HT-29 (cell line): ENCODE data around the gene APOL3. TPM values are rescaled to one million over a fixed set of nuclear protein-coding genes. Genes with fewer than 3 reads are reported as not detected.
"Not testable (repeated sequence)": the region's sequence is repeated elsewhere in the genome, so short reads cannot be mapped to it uniquely, and the experiment has no call there.

Experiments used
- DNase-seq: peaks from one replicate; pipeline ENCODE4 v3.0.0-alpha.2; 2015; ENCODE audit warnings: low spot score
- total RNA-seq: library from RNA; depleted of rRNA; stranded (reverse); fragments of >200 nt; shearing (Covaris generic); gene quantifications from 2 replicates; pipeline ENCODE4 v1.2.3, GENCODE V29; 2014; rRNA removed

The APOL3 gene, protein sequence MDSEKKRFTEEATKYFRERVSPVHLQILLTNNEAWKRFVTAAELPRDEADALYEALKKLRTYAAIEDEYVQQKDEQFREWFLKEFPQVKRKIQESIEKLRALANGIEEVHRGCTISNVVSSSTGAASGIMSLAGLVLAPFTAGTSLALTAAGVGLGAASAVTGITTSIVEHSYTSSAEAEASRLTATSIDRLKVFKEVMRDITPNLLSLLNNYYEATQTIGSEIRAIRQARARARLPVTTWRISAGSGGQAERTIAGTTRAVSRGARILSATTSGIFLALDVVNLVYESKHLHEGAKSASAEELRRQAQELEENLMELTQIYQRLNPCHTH
- 0.70 and 1.7 TPM in 2 replicates for total RNA-seq

DNA sequence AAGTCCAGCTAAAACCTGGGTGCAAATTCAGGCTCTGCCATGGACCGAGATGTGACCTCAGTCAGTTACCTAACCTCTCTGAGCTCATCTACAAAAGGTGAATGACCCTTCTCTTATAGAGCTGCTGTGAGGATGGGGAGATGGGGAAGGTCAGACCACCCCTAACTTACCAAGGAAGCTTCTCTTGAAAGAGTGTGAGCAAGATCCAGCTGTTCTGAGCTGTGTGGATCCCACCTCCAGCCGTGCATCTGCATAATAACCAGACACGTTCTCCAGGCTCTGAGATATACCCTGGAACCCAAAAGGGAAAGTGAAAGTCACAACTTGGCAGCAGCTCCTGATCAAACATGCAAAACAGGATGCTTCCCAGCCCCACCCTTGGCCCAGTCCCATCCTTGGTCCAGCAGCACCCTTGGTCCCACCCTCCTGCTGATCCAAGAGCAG is at the start of gene APOL3:
APOL3 (minus strand) TSS at position 257 of the 444 bp plus-strand sequence. CDS start 11,700 bp downstream, outside the sequence.
- DNase-seq, result peak; percentile 18

DNA sequence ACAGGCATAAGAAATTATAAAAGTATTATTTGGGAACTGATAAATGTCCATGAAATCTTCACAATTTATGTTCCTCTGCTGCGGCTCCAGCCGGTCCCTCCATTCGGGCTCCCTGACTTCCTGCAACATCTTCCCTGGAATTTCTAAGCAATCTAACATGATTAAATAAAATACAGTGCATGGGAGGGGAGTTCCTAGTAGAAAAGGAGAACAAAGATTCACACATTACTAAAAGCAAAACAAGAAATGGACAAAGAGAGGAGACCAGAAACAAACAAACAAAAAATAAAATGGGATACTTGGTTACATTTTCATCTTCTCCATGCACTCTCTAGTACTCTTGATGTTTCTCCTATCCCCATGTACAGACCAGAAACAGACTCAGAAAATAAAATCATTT is 49.7 kb upstream of the APOL3 start:
- no peak for DNase-seq

DNA sequence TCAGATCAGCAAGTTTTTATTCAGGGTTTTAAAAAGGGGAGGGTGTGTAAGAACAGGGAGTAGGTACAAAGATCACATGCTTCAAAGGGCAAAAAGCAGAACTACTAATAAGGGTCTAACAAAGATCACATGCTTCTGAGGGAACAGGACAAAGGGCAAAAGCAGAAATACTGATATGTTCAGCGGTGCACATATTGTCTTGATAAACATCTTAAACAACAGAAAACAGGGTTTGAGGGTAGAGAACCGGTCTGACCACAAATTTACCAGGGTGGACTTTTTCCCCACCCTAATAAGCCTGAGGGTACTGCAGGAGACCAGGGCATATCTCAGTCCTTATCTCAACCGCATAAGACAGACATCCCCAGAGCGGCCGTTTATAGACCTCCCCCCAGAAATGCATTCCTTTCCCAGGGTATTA is 48.9 kb upstream of the APOL3 start:
- DNase-seq, result not testable (repeated sequence)

DNA sequence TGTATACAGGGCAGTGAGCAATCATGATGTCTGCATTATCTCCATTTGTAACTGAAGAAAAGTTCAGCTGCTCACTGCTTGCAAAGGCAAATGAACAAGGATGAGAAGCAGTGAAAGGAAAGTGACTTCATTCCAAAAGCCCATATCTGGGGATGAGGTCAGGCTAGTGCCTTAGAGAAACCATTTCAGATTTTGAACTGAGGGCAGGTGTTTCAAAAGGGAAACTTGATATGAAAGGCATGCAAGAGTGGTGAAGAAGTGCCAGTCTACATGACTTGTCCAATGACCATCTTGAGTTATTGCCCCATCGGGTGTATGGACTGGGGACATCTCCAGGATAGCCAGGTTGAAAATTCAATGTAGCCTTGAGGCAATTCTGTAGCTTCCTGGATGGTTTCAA is 48.4 kb upstream of the APOL3 start:
- no peak for DNase-seq

DNA sequence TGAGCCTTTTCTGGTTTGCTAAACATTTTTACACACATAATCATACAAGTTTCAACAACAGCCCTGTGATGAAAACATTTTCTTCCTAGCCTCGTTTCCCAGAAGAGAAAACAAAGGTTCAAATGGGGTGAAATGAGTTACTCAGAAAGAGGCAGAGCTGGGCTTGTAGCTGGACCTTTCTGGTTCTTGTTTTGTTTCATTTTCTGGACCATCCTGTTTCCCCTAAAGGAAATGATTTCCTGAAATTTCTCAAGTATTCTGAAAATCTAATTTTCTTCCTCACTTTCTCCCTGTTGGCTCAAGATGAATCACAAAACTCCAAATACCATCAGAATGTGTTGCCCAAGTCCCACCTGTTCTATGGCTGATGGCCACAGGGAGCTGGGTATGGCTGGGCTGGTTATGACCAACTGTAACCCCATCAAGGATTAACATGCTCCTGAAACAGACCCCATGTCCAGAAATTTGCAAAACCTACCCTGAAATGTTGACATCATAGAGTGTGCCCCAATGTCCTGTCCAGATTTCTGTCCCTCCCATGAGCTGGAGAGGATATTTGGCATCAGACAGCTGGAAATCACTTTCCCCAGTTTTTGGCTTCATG is 47.7 kb upstream of the APOL3 start:
- no peak for DNase-seq

DNA sequence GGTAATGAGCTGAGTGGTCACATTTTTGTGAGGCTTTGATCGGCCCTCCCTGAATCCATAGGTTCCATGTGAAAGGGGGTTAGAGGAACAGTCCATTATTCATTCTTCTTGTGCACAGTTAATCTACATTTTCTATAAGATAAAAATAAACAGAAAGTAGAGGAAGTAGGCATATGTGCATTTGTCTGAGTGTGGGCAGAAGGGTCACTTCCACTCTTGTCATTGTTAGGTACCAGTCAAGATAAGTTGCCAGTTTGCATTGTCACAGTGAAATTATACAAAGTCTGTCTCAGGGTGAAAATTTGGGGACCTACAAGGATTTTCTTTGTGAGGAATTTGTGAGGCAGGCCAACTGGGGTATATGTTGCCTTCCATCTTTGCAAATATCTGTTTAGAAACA is 45.7 kb upstream of the APOL3 start:
- DNase-seq, result no peak

DNA sequence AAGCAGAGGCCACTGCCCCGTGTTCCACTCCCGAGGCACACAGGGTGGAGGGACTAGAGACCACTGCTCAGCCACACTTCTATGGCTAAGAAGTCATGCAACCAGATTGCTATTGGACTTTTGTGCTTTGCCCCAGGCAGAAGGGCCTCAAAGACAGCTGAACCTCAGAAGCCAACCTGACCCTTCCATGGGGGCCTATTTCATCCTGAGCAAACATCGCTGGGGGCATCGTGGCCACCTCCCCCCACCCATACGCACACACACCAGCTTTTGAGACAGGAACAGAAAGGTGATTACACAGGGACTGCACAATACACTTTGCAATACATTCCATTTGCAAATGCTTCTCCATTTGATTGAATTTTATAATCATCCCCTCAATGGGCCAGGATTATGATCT is 45.0 kb upstream of the APOL3 start:
- not testable (repeated sequence) for DNase-seq

DNA sequence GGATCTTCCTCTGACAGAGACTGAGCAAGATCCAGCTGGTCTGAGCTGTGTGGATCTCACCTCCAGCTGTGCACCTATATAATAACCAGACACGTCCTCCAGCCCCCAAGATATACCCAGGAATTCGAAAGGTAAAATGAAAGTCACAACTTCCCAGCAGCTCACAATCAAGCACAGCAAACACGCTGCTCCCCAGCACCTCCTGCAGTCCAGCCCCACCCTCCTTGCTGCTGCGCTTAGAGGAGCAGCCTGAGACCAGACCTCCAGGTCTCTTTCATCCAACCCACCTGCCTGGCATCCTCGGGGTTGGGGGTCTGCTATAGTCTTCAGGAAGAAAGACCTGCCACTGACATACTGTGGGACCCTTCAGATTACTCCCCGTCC is 44.1 kb upstream of the APOL3 start:
- DNase-seq, result no peak

DNA sequence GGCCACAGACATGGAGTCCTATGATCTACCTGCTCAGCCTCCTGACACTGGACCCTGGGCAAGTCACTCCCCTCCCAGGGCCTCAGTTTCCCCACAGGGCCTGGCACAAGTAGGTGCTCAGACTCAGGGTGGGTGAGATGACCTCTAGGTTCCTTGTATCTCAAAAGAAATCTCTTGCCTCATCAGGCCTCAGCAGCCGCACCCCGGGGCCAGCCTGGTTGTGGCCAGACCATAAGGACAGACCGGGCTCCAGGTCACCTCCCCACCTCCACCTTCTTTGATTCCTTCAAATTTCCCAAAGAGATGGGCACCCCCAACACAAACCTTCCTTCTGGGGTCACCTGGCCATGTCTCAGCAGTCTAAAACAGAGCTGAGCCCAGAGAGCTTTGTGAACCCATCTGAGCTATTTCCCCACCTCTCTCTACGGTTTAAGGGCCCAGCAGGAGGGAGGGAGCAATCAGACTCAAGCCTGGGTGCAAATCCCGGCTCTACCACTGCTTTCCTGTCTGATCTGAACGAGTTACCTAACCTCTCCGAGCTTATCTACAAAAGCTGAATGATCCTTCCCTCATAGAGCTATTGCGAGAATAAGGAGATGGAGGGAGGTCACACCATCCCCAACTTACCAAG is 43.6 kb upstream of the APOL3 start:
- DNase-seq, result no peak

DNA sequence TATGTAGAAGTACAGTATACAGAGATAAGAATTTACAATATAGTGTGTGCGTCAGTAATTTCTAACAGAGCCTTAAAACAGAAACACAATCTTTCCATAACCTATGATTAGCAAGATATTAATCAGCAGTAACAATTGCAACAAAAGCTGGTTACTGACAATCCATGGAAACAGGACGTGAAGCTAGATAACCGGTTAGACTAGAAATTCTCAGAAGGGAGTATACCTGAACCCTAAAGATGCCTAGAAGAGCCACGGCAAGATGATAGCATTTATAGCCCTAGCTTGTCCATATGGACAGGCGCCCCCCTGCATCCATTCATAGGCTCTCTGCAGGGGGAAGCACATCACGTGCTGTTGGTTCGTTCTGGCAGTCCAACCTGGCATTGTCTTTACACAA is 42.9 kb upstream of the APOL3 start:
- peak; percentile 28 for DNase-seq

DNA sequence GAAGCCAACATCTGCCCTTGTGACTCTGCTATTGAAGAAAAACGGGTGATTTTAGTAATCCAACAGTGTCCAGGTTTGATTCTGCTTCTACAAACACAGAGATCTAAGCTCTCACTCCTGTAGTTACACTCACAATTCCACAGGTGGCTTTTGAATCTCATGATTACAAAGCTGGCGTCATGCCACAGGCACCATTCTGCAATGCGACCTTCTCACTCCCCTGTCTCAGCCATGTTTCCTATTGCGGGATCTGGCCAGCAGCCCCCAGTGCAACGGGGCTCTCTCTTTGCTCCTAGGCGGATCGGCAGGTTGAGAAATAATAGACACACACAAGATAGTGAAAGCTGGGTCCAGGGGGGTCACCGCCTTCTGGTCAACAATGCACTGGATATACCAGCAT is 42.4 kb upstream of the APOL3 start:
- DNase-seq, result peak; percentile 54

DNA sequence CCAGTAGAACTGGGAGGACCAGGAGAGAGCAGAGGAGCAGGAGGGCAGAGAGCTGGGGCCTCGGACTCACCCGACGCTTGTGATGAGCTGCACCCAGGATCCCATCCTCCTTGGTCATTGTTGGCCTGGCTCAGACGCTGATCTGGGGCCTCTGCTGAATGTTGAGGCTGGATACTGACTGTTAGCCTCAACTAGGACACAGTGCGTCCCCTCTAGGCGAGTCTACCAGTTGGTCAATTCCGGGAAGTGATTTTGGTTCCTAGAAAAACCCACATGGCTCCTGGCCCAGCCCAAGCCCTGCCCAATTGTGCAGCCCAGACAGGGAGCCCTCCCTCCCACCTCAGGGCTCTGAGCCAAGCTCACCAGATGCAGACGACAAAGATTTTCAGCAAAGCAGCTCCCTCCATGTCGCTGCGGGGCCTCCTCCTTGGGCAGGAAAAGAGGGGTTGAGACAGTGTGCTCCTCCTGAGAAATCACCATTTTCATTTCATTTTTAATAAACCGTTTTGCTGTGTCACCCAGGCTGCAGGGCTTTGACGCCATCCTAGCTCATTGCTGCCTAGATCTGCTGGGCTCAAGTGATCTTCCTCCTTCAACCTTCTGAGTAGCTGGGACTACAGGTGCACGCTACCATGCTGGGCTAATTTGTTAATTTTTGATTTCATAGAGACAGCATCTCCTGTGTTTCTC is 41.2 kb upstream of the APOL3 start, which contains the start of gene APOL4:
APOL4 (minus strand) TSS at position 180 of the 690 bp plus-strand sequence; CDS start at position 105, 75 bp downstream.
- DNase-seq, result no peak

DNA sequence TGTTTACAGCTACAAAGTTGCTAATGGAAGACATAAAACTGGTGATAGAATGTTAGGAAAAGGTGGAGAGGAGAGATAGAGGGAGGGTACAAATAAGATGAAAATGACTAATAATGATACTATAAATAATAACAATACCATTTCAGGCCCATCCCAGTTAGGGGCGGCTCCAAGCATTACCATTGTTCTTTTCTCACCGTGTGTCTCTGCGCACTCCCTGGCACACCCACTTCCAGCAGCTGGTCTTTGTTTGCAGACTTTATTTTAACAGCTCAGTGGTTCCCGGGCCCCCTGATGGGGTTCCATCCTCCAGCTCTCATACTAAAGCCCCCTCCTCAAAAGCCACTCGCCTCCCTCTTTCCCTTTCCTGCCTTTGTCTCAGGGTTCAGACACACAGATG is 40.5 kb upstream of the APOL3 start:
- DNase-seq, result not testable (repeated sequence)

DNA sequence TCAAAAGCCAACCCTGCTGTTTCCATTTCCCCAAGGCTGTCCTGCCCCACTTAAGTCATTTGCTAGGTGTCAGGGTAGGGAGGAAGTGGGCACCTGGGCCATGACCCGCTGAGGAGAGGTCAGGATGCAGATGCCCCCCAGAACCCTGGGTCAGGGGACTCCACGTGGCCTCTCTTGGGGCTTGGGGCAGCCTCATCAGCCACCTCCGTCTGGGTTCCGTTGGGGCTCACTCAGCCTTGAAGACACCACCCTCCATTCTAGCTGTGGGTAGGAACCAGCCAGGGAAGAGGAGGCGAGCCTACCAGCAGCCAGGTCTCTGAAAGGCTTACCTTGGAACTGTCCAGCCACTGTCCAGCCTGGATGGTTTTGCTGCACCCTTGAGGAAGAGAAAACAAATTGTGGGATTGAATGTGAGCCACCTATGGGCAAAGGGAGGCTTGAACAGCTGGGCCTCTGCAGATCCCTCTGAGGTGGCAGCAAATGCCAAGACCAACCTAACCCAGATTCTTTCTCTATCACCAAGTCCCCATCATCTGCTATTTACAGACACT is 38.5 kb upstream of the APOL3 start:
- no peak for DNase-seq

DNA sequence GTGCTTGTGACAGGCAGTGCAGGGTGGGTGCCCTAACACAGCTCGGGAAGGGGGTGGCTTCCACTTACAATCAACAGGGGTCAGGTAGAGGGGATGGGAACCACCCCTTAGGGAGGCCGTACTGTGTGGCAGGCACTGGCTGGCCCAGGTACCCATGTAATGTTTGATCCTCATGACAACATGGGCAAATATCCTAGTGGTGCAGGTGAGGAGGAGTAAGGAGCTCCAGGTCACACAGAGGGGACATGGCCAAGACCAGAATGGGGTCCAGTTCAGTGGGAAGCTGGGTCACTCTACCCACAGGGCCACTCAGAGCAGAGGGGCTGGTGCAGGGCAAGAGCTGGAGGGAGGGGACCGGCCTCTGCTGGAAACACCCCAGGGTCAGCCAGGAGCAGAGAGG is 38.0 kb upstream of the APOL3 start:
- DNase-seq, result no peak

DNA sequence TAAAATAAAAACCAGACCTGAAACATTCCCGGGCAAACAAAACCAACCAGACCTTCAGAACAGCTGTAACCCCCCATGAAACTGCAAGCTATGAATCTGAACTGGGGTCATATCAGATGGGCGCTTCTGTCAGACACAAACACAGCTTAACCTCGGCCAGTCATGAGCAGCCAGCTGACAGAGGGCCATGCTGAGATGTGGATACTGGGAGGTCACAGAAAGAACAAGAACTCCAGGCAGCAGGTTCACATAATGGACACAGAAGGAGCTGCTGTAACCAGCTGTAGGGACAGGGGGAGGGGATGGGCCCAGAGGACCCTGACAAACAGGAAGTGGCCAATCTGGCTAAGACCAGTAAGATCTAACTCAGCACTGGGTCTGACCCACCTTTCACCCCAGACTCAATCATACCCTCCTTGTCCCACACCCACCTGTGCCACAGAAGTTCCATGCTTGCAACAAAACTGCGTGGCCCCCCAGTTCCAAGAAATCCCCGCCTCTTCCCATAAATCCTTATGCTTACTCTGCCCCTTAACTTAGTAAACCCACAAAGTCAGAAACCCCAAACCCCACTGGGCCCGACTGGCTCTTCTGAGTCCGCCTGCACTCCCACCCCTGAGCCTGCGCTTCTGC is 37.1 kb upstream of the APOL3 start:
- DNase-seq, result no peak

DNA sequence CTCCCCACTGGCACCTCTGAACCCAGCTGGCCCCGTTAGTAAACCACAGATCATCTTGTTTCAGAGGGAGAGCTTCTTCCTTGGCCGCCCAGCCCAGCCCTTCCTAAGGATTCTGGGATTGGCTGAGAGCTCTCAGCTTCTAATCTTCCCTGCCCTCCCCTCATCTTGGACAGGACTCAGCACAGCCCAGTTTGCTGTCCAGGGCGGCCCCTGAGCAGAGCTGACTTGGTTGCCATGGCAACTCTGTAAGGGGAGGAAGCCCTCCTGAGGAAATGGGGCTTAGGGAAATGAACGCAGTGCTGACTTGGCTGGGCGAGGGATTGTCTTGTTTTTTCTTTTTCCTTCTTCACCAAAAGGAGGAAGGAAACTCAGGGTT is 36.5 kb upstream of the APOL3 start:
- no peak for DNase-seq

DNA sequence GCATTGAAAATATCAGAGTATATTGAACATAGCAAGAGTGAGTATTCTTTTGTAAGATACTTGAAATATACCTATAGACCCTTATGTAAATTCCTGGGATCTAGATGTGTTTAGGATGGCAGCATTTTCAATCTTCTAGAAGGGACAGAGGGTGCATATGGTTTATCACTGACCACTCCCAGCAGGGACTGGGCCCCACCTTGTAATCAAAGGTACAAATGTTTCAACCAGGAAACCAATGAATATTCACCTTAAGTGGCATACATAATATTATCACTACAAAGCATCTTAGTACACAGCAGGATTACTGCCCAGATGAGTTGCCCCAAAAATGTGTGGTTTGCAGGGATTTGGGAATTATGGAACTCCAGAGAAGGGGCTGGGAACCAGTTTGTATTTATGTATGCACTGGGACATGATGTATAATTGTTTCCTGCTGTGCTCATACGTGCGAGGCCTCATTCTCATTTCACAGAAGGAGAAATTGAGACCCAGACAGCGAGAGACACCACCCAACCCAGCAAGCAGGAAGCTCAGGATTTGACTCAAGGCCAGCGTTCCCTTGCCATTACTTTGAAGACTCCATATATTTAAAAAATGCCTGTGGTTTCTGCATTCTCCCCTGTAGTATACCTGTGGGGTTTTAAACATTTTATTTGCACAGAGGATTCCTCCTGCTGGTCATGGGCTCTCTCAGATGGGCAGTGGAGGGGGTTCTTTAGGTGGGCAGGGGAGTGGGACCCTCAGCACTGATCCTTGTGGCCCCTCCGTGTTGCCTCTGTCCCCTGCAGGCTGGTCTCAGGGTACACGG is 35.9 kb upstream of the APOL3 start:
- DNase-seq, result no peak

DNA sequence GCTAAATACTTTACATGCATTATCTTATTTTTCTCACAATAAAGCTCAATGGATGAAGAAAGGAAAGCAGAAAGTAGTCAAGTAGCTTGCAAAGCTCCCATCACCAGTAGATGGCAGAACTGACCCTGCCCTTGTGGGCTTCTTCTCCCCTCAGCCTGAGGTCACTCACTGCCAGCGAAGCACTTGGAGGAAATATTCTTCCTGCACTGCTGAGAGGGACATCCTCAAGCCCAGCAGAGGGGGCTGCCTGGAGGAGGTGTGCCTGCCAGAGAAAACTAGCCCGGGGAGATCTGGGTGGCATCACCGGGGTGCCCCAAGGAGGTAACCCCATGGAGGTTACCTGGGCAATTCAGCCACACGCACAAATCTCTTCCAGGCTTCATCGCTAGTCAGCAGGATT is 34.4 kb upstream of the APOL3 start:
- DNase-seq, result peak; percentile 67

DNA sequence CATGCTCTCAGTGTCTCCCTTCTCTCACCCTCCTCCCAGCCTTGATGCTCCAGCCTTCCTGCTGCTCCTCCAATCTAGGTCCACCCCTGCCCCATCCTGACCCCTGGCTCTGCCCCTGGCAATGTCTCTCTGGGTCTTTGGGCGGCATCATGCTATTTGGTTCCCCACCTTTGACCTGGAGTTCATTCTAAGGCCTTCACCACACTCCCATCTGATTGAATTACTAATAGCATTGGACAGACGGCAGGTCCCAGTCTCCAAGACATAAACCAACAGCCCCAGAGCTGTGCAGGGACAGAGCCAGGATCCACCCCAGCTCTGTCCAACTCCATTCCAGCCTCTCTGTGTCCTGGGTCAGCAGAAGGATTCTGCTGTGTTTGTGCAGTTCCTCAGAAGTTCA is 33.8 kb upstream of the APOL3 start:
- no peak for DNase-seq
